K562 (cell line): ENCODE results near the gene GPX1. TPM values are rescaled to one million over a fixed set of nuclear protein-coding genes. Genes with fewer than 3 reads are reported as not detected.
A peak's percentile ranks its signal among the peaks of the same experiment; 100 is the strongest.

Experiments
- ATAC-seq: fragments of 200-7000 bp; cut with Tn5 transposase; 3 replicates; pipeline ENCODE4 v1.9.1; 2020; ENCODE audit warnings: moderate library complexity
- BruUV-seq: library from RNA; stranded (reverse); fragments of 400-500 nt; replicated peaks from 2 replicates; lab custom pipeline; 2021; lab: Mats Ljungman, UMichigan
- CTCF ChIA-PET: fragments of 300-600 bp; formaldehyde crosslinking; extraction: SDS; loops from one replicate; lab custom pipeline; 2021; ENCODE audit warnings: low intra/inter-chr PET ratio; lab: Yijun Ruan, JAX
- POLR2A ChIA-PET: fragments of 300-600, 350-650 bp; sonication (Branson Sonifier 250); formaldehyde crosslinking; extraction: SDS; loops from one replicate; lab custom pipeline; 2021; ENCODE audit warnings: antibody characterized with exemption, inconsistent platforms; lab: Yijun Ruan, JAX
- DNase-seq, 4 experiments: peaks; one replicate each; pipeline versions ENCODE4 v3.0.0 to v3.0.0-alpha.2; 2011 to 2018; ENCODE audit warnings: low spot score in 3 of 4, mixed read lengths in 3 of 4; ENCODE audit errors: extremely low read depth in 1 of 4
- FAIRE-seq: peaks from 2 replicates; lab custom pipeline; 2011; peaks lifted over from hg19 to GRCh38; lab: Jason Lieb, UNC
- H2AFZ ChIP-seq: 2 replicates; pipeline ENCODE4 v1.6.0; 2011; ENCODE audit warnings: low read depth, low read length, control low read depth, inconsistent platforms
- H3K27ac ChIP-seq: fragments of 200-600 bp; 3 replicates; pipeline ENCODE4 v1.8.0; 2011; ENCODE audit warnings: low read depth, mild to moderate bottlenecking, control low read depth, inconsistent platforms, low read length, moderate library complexity, mixed read lengths; ENCODE audit errors: extremely low read depth
- H3K27me3 ChIP-seq, 2 experiments: fragments of 300-600 bp in 1 of 2; 2 replicates in 1 of 2; 3 replicates in 1 of 2; pipeline versions ENCODE4 v1.6.0 to v1.8.0; 2011; ENCODE audit warnings: inconsistent platforms in 2 of 2, low read length in 2 of 2, mild to moderate bottlenecking in 1 of 2, mixed read lengths in 1 of 2, moderate library complexity in 1 of 2; ENCODE audit not compliant: control insufficient read depth in 2 of 2, insufficient read depth in 2 of 2
- H3K36me3 ChIP-seq: fragments of 300-600 bp; 3 replicates; pipeline ENCODE4 v1.8.0; 2011; ENCODE audit warnings: mild to moderate bottlenecking, low read length, inconsistent platforms; ENCODE audit not compliant: control insufficient read depth, insufficient read depth
- H3K4me1 ChIP-seq, 2 experiments: fragments of 200-600 bp in 1 of 2; replicated peaks in 1 of 2; 2 replicates in 1 of 2; 3 replicates in 1 of 2; pipeline versions ENCODE4 v1.5.1 to v1.8.0; 2011; ENCODE audit warnings: inconsistent platforms in 2 of 2, low read length in 2 of 2, mild to moderate bottlenecking in 1 of 2, mixed read lengths in 1 of 2, moderate library complexity in 1 of 2; ENCODE audit not compliant: control insufficient read depth in 2 of 2, insufficient read depth in 2 of 2
- H3K4me2 ChIP-seq: 2 replicates; pipeline ENCODE4 v1.6.1; 2011; ENCODE audit warnings: low read length, control low read depth, inconsistent platforms, mixed read lengths; ENCODE audit not compliant: insufficient read depth
- H3K4me3 ChIP-seq: fragments of 200-600 bp; sonication (generic), shearing (Covaris generic); 2 replicates; pipeline ENCODE4 v1.5.1; 2016; ENCODE audit warnings: control low read depth, inconsistent platforms
- H3K79me2 ChIP-seq: fragments of 200-600 bp; 3 replicates; pipeline ENCODE4 v1.8.0; 2011; ENCODE audit warnings: low read length, inconsistent platforms; ENCODE audit not compliant: control insufficient read depth, insufficient read depth
- H3K9ac ChIP-seq, 2 experiments: 2 replicates each; pipeline versions ENCODE4 v1.6.0 to v1.6.1; 2011; ENCODE audit warnings: low read depth in 2 of 2, low read length in 2 of 2, control low read depth in 1 of 2, inconsistent platforms in 1 of 2, mild to moderate bottlenecking in 1 of 2, mixed read lengths in 1 of 2; ENCODE audit not compliant: insufficient read depth in 1 of 2
- H3K9me1 ChIP-seq: one replicate; pipeline ENCODE4 v1.6.0; 2011; ENCODE audit warnings: inconsistent platforms, mild to moderate bottlenecking, low read length, moderate library complexity; ENCODE audit not compliant: control insufficient read depth, insufficient read depth
- H3K9me3 ChIP-seq: replicated peaks from 2 replicates; pipeline ENCODE4 v1.5.1; 2011; ENCODE audit warnings: low read depth, low read length, inconsistent platforms; ENCODE audit not compliant: control insufficient read depth, insufficient read depth
- H4K20me1 ChIP-seq: replicated peaks from 2 replicates; pipeline ENCODE4 v1.6.1; 2011; ENCODE audit warnings: low read length, inconsistent platforms, mixed read lengths; ENCODE audit not compliant: control insufficient read depth, insufficient read depth
- HMGN3 ChIP-seq: IDR thresholded peaks from 2 replicates; pipeline ENCODE4 v1.6.1; 2011; ENCODE audit warnings: borderline replicate concordance, low read depth, mild to moderate bottlenecking, mixed read lengths, low read length; ENCODE audit not compliant: insufficient read length; ENCODE audit errors: extremely low read depth
- MEIS2 ChIP-seq: fragments of 450-650 bp; IDR thresholded peaks from 2 replicates; pipeline ENCODE4 v1.6.1; 2014; ENCODE audit warnings: mild to moderate bottlenecking; ENCODE audit not compliant: partially characterized antibody
- SMC3 ChIP-seq: conservative IDR thresholded peaks from 2 replicates; pipeline ENCODE4 v1.6.1; 2011; ENCODE audit warnings: low read depth, low read length, improper control_type of control experiment; ENCODE audit not compliant: insufficient read depth
- ZFP36 ChIP-seq: fragments of 150-350 bp; IDR thresholded peaks from 2 replicates; pipeline ENCODE4 v1.6.1; 2018; ENCODE audit warnings: low read length, low read depth; ENCODE audit not compliant: partially characterized antibody
- ZNF165 ChIP-seq: fragments of 250-450 bp; sonication (Bioruptor Pico); IDR thresholded peaks from 2 replicates; pipeline ENCODE4 v1.4.0; 2020; ENCODE audit warnings: borderline replicate concordance
- WGBS: fragments of 100-300 bp; shearing (Covaris generic); methylation state at CpG from one replicate; pipeline ENCODE4 v1.1.6; 2016; ENCODE audit warnings: low coverage, mixed read lengths; ENCODE audit not compliant: insufficient coverage; ENCODE audit errors: missing lambda C conversion rate; 5-methylcytosine and 5-hydroxymethylcytosine counted together
- in situ Hi-C: fragments of 300-500 bp; cut with MboI; formaldehyde crosslinking; loops from 4 replicates; pipeline ENCODE4 v1.15.0; 2018; ENCODE audit warnings: inconsistent platforms, mixed read lengths
- intact Hi-C: fragments of 100-400 bp; cut with micrococcal nuclease; formaldehyde crosslinking; loops from 2 replicates; pipeline ENCODE4 v1.14.2; 2022
- polyA plus RNA-seq, 8 experiments: library from polyadenylated mRNA; depleted of rRNA in 4 of 8; stranded (reverse) in 5 of 8; unstranded in 3 of 8; fragments of >200 nt; fragmentation: Nextera tagmentation in 2 of 8; fragmentation: Illumina TruSeq in 1 of 8; extraction: Ambion mirVana in 2 of 8; extraction: Trizol in 1 of 8; gene quantifications; 2 replicates each; pipeline versions ENCODE4 v1.2.1 to v1.2.3, GENCODE V29; 2011 to 2014; ENCODE audit warnings: inconsistent platforms in 1 of 8, missing spikeins in 1 of 8
- total RNA-seq, 7 experiments: library from RNA; depleted of rRNA in 6 of 7; stranded (reverse); fragments of >200 nt in 6 of 7; fragmentation: Illumina TruSeq in 2 of 7; extraction: Trizol in 2 of 7; gene quantifications; 2 replicates each; pipeline versions ENCODE4 v1.2.1 to v1.2.3, GENCODE V29; 2011 to 2021; ENCODE audit warnings: low replicate concordance in 1 of 7

Gene GPX1
- total and polyA plus RNA-seq, 9 of the 15 experiments (the other 6 are each of a cell fraction or from before 2014, with no cell fraction given): 0.08 to 1.3 (median 0.21) TPM; not detected in 5

DNA sequence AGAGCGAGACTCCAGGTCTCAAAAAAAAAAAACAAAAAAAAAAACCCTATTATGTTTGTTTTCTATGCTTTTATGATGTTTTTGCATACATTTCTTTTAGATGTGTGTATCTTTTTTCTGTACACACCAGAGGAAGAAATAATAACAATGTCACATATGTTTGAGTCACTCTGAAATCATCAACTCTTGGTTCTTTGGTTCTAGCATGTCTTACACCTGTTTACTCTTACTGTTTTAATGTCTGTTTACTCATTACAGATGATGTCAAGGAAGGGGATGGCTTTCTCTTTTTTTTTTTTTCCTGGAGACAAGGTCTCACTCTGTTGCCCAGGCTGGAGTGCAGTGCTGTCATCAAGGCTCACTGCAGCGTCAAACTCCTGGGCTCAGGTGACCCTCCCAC is 29.6 kb upstream of the GPX1 start (continued):
- no peak for TF ChIP-seq ZFP36

DNA sequence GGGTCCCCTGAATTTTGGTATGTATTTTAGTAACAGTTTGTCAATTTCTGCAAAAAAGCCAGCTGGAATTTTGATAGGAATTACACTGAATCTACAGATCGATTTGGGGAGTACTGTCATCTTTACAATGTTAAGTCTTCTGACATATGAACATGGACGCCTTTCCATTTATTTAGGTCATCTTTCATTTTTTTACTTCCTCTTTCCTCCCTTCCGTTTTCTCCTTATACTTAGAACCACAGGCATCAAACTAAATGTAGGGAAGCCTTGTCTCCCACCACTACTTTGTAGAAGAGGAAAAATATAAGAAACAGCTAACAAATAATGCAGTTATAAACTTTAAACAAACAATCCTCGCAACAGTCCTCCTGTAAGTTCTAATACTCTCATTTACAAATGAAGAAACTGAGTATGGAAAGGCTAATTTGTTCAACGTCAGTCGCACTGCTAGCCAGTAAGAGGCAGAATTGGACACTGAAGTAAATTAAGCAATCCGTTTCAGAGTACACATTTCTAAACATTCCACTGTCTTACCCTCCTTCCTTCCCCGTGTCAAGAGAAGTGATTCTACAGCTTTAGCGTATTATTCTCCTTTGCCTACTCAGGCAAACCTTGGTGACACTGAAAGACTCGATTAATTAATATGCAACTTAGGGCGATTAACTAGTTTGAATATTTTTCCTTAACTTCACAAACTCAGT is 28.1 kb upstream of the GPX1 start:
- peak; percentile 40 for FAIRE-seq
- intact Hi-C loops (no loop called here), in situ Hi-C loops (no loop called here)
- H3K79me2 ChIP-seq: peaks cover 90% of the 10 kb centered on the region
- H3K27ac ChIP-seq: peak overlapping the region; percentile 61; the same call in 1 of the 3 replicates
- no peaks in the 10 kb centered on the region for H3K9me1 ChIP-seq
- 58% methylated on average over 11 of the region's 11 CpGs for WGBS
- 0 out of 2 replicates have a peak overlapping the region, but pooled peaks have one; percentile 14 for H3K4me2 ChIP-seq
- H3K4me1 ChIP-seq: peaks cover 6 to 15% of the 10 kb centered on the region in 2 experiments; a peak in 4 of 5 replicates
- DNase-seq: no peak
- no peak for ATAC-seq
- POLR2A ChIA-PET: interaction anchor here (0.7 kb wide), 1 partner anchor 11 kb away, joined by 4 read pairs; no protein-coding TSS in a partner anchor
- peaks cover 8% of the 10 kb centered on the region; the same call in 2 of the 3 replicates for H3K36me3 ChIP-seq
- BruUV-seq: no TSS peak
- H3K27me3 ChIP-seq: no peaks in the 10 kb centered on the region
- no peak overlapping the region for H2AFZ ChIP-seq
- H3K4me3 ChIP-seq: no peak overlapping the region
- no peaks in the 10 kb centered on the region for H3K9me3 ChIP-seq
- TF ChIP-seq ZNF165 (CRISPR knock-in tag) (no peak), MEIS2 (peak; percentile 7), SMC3 (no peak), HMGN3 (no peak)
- H3K9ac ChIP-seq: no peak overlapping the region
- peaks cover 18% of the 10 kb centered on the region for H4K20me1 ChIP-seq
- CTCF ChIA-PET: no interaction called here
